DND-41 (cell line): Measurements from ENCODE around the gene CLBA1.
"Not testable (repeated sequence)": the region's sequence is repeated elsewhere in the genome, so short reads cannot be mapped to it uniquely, and the experiment has no call there.

Source experiments
- CTCF ChIP-seq: IDR thresholded peaks from 2 replicates; pipeline ENCODE4 v1.5.1; 2012; ENCODE audit warnings: borderline replicate concordance, low read length, moderate library complexity, mild to moderate bottlenecking; ENCODE audit not compliant: poor library complexity, severe bottlenecking; ENCODE audit errors: extremely low read depth
- EZH2 ChIP-seq: IDR thresholded peaks from 3 replicates; pipeline ENCODE4 v1.6.1; 2012; ENCODE audit warnings: borderline replicate concordance, low read depth, mild to moderate bottlenecking, moderate library complexity, low read length, inconsistent platforms; ENCODE audit not compliant: severe bottlenecking

- TF ChIP-seq CTCF, EZH2: not testable (repeated sequence)
These were observed 33.5 kb upstream of the CLBA1 start for GRCh38 chr14:104951863-104952657.
